ENCODE data around the gene USP3.

The USP3 gene

DNA sequence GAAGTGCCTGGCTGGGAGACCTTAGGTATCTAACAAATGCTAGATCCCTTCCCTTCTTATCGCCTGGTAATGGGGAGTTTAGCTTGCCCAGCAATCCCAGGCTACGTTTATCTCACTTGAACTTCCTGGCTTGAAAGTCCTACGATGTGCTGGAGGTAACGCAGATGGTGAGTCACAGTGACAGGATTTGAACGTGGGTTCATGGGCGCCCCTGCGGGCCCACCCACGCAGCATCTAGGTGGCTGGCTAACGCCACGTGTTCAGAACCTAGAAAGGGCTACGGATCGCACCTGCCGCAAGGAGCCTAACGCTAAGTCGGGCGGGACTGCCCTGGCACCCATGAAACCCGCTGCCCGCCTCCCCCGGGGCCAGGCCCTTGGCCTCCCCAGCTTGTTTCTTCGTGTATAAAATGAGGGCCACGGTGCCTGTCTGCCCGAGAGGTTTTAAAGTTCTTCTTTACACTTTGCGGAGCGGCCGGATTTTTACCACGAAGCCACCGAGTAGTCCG, 600 bp upstream of the USP3 start:
- Mint-ChIP-seq H3K4me3 (peak overlapping the region; percentile 92), H3K4me1 (peaks cover 76% of the 10 kb centered on the region), H3K9me3 (no peaks in the 10 kb centered on the region), H3K27me3 (no peaks in the 10 kb centered on the region), H3K27ac (ENCODE audit: low read depth) (peak overlapping the region; percentile 99), H3K36me3 (ENCODE audit: insufficient read depth) (peaks cover 24% of the 10 kb centered on the region)
- DNase-seq (ENCODE audit: low spot score in 2 of 2) (peak; percentile 69 to 85), ATAC-seq (replicated peaks; ENCODE audit: extremely low read depth, poor library complexity, severe bottlenecking) (peak; percentile 75)

DNA sequence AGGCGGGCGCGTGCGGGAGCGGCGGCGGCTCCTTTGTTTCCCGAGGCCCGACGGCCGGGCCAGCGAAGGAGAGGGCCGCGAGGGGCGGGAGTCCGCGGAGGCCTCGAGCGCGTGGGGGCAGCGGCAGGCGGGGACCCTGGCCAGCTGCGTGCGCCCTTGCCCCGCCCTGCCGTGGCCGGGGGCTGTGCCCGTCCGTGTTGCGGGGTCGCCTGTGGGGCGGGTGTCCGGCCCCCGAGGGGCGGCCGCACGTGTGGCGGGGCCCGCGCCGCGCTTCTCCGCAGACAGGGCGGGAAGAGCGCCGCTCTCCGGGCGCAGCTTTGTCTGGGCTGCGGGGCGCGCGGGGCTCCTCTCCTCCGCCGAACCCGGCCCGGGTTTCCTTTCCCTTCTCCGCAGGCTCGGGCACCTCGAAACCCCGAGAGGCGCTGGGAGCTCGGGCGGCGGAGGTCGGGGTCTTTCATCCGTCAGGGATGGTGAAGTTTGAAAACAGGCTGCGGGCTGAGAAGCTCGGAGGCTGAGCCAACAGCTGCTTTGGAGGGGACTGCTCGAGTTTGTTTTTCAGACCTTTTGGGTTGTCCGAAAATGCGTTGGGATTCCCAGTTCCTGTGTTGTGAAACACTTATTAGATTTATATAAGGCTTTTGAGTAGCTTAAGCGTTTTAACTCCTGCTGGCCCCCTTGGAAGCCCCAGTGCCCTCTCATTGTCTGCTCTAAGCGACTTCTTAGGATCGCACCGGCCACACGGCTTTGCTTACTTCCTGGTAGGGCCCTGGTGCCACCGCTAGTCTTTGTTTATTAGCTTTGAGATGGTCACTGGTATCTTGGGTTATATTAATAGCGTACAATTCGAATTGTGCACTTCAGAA, 817 bp downstream of the USP3 start:
- Mint-ChIP-seq H3K4me1 (peaks cover 83% of the 10 kb centered on the region), H3K9me3 (no peaks in the 10 kb centered on the region), H3K27ac (ENCODE audit: low read depth) (peak overlapping the region; percentile 99), H3K4me3 (peak overlapping the region; percentile 92), H3K36me3 (ENCODE audit: insufficient read depth) (peaks cover 22% of the 10 kb centered on the region), H3K27me3 (no peaks in the 10 kb centered on the region)
- DNase-seq (ENCODE audit: low spot score in 2 of 2), result peak in 1 of 2 donors; percentile 24
- peak; percentile 9 for ATAC-seq (replicated peaks; ENCODE audit: extremely low read depth, poor library complexity, severe bottlenecking)

DNA sequence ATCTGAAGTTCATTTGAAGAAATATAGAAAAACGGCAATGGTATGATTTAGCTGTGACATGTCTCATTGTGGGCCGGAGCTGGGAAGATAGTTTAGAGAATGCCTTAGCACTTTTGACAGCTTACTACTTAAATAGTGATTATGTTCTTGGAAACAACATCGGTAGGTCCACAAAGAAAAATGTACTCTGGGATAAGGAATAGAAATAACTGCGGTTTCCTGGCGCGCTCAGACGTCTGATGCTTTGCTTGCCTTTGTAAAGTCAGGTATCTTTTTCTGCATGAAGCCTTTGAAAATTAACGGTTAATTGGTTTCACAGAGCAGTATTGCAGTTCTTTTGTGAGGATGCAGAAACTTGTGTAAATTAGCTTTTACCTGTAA, 1.4 kb downstream of the USP3 start:
- peak overlapping the region; percentile 92 for H3K4me3 Mint-ChIP-seq
- peak overlapping the region; percentile 95 for H3K27ac Mint-ChIP-seq (ENCODE audit: low read depth)
- H3K4me1 Mint-ChIP-seq, result peaks cover 83% of the 10 kb centered on the region
- H3K9me3 Mint-ChIP-seq, result no peaks in the 10 kb centered on the region
- no peaks in the 10 kb centered on the region for H3K27me3 Mint-ChIP-seq
- no peak for DNase-seq (ENCODE audit: low spot score in 2 of 2)
- no peak for ATAC-seq (replicated peaks; ENCODE audit: extremely low read depth, poor library complexity, severe bottlenecking)
- H3K36me3 Mint-ChIP-seq (ENCODE audit: insufficient read depth), result peaks cover 23% of the 10 kb centered on the region

DNA sequence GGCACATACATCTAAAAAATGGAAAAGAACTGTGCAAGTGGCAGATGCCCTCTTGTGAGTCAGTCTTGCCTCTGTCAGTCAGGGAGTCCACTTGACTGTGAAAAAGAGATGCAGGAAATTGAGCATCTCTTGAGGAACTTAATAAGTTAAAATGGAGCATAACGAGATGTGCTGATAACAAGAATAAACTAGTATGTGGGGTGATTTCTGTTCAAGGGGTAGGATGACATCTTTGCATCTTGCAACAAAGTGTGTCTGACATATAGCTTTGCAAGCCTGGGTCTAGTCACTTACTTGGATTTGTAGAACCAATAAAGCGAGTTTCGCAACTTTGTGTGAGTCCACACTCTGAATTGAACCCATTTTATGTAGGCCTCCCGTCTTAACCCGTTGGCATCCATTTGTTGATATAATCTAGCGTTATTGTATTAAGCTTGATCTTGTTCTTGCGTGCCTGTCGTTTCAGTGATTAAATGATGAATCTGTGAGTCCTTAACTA, 2.2 kb downstream of the USP3 start:
- Mint-ChIP-seq H3K27me3 (no peaks in the 10 kb centered on the region), H3K9me3 (no peaks in the 10 kb centered on the region), H3K27ac (ENCODE audit: low read depth) (peak overlapping the region; percentile 95), H3K36me3 (ENCODE audit: insufficient read depth) (peaks cover 23% of the 10 kb centered on the region), H3K4me3 (peak overlapping the region; percentile 92), H3K4me1 (peaks cover 82% of the 10 kb centered on the region)
- no peak for ATAC-seq (replicated peaks; ENCODE audit: extremely low read depth, poor library complexity, severe bottlenecking)
- DNase-seq (ENCODE audit: low spot score in 2 of 2), result no peak

DNA sequence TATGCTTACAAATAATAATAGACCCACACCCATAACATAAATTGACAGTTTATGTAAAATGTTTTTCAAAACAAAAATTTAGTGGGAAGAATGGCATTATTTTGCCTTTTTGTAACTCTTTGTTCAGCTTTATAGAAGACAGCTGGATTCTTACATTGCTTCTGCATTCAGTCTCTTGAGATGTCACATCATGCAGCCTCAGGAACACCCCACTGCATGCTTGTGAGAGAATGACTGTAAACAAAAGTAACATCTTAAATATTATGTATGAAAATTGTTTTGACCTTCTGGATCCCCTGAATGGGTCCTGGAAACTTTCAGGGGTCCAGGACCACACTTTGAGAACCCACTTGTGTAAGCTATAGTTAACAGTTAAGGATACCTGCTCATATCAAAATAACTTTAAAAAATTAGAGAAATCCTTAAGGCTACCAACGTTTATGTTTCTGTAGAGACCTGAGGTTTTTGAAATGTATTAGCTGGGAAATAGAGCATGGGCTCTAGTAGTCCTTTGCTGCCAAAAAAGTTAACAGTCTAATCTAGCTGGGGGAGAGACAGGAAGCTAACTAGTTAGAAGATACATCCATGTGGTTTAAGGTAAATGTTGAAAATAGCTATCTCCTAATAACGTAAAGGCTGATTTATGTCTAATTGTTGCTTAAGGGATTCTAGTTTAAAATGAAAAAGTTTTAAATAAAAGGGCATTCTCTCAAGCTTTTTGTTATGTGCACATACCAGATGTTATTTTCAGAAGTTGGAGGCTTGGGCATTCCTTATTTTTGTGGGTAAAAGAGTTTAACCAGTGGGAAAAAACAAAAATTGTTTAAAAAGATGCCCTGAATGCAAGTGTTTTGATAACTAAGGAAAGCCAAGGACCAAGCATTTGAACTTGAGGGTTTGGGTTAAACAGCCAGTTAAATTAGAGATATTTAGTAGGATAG, 3.8 kb downstream of the USP3 start:
- peak overlapping the region; percentile 92 for H3K4me3 Mint-ChIP-seq
- H3K27me3 Mint-ChIP-seq, result no peaks in the 10 kb centered on the region
- peaks cover 24% of the 10 kb centered on the region for H3K36me3 Mint-ChIP-seq (ENCODE audit: insufficient read depth)
- peak overlapping the region; percentile 78 for H3K27ac Mint-ChIP-seq (ENCODE audit: low read depth)
- ATAC-seq (replicated peaks; ENCODE audit: extremely low read depth, poor library complexity, severe bottlenecking) (no peak), DNase-seq (ENCODE audit: low spot score in 2 of 2) (no peak)
- peaks cover 77% of the 10 kb centered on the region for H3K4me1 Mint-ChIP-seq
- no peaks in the 10 kb centered on the region for H3K9me3 Mint-ChIP-seq

DNA sequence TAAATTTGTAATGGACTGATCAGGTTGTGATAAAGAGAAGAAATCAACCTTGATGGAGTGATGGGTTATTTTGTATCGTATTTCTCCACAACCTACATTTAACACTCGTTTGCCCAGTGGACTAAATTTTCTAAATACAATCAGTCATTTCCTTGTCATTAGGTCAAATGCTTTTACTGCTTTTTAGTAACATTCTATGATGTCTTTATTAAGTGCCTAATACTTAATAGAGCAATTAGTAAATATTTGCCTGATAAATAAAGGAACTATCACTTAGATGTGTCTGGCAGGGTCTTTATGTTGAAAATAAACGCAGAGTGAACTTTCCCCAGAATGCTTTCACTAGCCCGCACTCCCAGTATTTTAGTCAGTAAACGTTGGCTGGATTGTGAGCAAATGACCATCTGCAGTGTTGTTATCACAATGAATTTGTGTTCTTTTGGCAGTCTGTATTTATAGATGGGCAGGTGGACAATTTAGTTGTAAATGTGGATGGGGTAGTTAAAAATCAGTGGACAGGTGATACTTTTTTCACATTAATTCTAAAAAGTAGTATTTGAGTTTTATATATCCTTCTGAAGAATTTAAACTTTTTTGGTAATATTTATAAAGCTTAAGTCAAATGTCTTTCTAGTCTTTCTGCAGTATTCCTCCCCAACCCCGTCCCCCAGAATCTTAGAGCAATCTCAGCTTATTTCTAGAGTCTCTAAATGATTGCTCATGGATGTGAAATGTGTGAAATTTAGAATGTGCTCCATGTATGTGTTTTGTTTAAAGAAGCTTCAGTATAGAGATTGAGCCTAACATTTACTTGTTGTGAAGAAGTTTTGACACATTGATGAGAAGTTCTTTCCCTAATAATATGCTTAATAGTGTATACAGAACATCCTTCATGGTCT, 4.9 kb downstream of the USP3 start:
- H3K4me1 Mint-ChIP-seq, result peaks cover 72% of the 10 kb centered on the region
- peak overlapping the region; percentile 57 for H3K4me3 Mint-ChIP-seq
- H3K27me3 Mint-ChIP-seq, result no peaks in the 10 kb centered on the region
- H3K36me3 Mint-ChIP-seq (ENCODE audit: insufficient read depth), result peaks cover 16% of the 10 kb centered on the region
- ATAC-seq (replicated peaks; ENCODE audit: extremely low read depth, poor library complexity, severe bottlenecking) (no peak), DNase-seq (ENCODE audit: low spot score in 2 of 2) (no peak)
- peak overlapping the region; percentile 42 for H3K27ac Mint-ChIP-seq (ENCODE audit: low read depth)
- H3K9me3 Mint-ChIP-seq, result no peaks in the 10 kb centered on the region

DNA sequence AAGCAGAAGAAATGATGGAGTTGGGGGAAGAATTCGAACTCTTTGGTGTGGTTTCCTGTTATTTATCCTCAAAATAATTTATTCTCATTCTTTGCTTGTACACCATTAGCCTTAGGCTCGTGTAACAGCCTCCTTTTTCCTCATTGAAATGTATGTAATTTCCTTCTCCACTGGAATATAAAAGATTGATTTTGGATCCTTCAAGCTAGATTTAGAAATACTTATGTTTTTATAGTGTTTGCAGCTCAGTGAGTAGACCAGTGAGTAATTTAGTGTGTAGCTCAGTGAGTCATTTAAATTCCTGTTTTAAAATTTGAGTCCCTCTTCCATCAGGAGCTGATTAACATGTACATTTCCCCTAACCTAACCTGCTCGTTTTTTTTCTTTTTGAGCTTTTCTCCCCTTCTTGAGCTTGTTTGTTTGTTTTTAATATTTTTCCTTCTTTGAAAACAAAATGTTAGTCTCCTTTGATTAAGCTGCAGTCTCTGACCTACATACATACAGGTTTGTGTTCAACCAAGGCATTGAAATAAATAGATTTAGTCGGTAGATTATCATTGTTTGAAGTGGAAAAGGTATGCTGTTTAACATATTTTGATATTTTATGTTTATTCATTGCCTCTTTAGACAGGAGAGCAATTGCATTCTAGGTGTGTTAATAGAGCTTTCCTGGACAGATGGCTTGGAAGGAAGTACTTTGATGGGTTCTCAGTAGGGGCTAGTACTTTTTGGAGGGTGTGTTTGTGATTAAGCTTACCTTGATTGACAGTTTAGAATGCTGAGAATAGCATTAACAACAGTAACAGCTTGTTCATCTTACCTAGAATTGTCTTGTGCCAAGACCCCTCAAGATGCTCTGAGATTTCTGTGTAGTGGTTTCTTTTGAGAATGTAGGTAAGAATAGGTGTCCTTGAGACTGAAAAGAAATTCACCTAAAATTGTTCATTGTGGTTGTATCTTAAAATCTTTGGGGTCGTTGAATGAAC, 5.9 kb downstream of the USP3 start:
- Mint-ChIP-seq H3K36me3 (ENCODE audit: insufficient read depth) (peaks cover 13% of the 10 kb centered on the region), H3K27me3 (no peaks in the 10 kb centered on the region), H3K27ac (ENCODE audit: low read depth) (peak overlapping the region; percentile 42), H3K4me3 (peak overlapping the region; percentile 57), H3K4me1 (peaks cover 80% of the 10 kb centered on the region), H3K9me3 (no peaks in the 10 kb centered on the region)
- no peak for ATAC-seq (replicated peaks; ENCODE audit: extremely low read depth, poor library complexity, severe bottlenecking)
- no peak for DNase-seq (ENCODE audit: low spot score in 2 of 2)

DNA sequence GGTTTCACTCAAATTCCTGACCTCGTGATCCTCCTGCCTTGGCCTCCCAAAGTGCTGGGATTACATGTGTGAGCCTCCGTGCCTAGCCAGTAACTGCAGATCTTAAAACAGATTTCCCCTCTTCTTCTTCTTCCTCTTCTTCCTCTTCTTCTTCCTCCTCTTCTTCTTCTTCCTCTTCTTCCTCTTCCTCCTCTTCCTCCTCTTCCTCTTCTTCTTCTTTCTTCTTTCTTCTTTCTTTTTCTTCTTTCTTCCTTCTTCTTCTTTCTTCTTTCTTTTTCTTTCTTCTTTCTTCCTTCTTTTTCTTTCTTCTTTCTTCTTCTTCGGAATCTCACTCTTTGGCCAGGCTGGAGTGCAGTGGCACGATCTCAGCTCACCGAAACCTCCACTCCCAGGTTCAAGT, 7.8 kb downstream of the USP3 start:
- H3K36me3 Mint-ChIP-seq (ENCODE audit: insufficient read depth), result peaks cover 7% of the 10 kb centered on the region
- peak overlapping the region; percentile 95 for H3K27ac Mint-ChIP-seq (ENCODE audit: low read depth)
- no peak for DNase-seq (ENCODE audit: low spot score in 2 of 2)
- no peaks in the 10 kb centered on the region for H3K27me3 Mint-ChIP-seq
- no peaks in the 10 kb centered on the region for H3K9me3 Mint-ChIP-seq
- peak overlapping the region; percentile 56 for H3K4me3 Mint-ChIP-seq
- no peak for ATAC-seq (replicated peaks; ENCODE audit: extremely low read depth, poor library complexity, severe bottlenecking)
- H3K4me1 Mint-ChIP-seq, result peaks cover 81% of the 10 kb centered on the region

DNA sequence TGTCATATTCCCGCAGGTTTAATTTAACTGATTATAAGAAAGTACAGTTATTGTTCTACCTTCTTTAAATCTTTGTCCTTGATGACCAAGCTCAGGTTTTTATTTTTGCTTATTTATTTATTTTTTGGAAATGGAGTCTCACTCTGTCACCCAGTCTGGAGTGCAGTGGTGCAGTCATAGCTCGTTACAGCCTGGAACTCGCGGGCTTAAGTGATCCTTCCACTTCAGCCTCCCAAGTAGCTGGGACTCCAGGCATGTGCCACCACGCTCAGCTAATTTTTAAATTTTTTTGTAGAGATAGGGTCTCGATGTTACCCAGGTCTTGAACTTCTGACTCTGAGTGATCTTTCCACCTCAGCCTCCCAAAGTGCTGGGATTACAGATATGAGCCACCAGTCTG, 8.9 kb downstream of the USP3 start:
- peaks cover 80% of the 10 kb centered on the region for H3K4me1 Mint-ChIP-seq
- H3K4me3 Mint-ChIP-seq, result no peak overlapping the region
- peak overlapping the region; percentile 16 for H3K27ac Mint-ChIP-seq (ENCODE audit: low read depth)

DNA sequence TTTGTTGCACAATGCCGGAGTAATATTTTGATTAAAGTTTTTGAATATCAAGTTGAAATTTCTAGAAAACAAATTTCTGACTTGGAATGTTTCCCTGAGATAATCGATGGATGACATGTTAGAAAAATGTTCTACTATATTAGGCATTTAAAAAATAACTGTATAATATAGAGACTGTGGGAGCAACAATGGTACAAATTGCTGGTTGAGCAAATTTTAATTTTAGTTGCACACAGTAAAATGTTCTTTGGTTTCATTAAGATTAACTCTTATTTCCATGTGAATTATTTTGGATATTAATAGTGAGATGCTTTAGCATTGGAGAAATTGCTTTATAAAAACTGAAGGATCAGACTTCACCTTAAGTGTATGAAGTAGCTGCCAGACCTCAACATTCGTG, 9.3 kb downstream of the USP3 start:
- Mint-ChIP-seq H3K4me1 (peaks cover 79% of the 10 kb centered on the region), H3K27ac (ENCODE audit: low read depth) (no peak overlapping the region), H3K27me3 (no peaks in the 10 kb centered on the region), H3K4me3 (no peak overlapping the region), H3K36me3 (ENCODE audit: insufficient read depth) (peaks cover 7% of the 10 kb centered on the region), H3K9me3 (no peaks in the 10 kb centered on the region)
- ATAC-seq (replicated peaks; ENCODE audit: extremely low read depth, poor library complexity, severe bottlenecking) (no peak), DNase-seq (ENCODE audit: low spot score in 2 of 2) (no peak)

More for the DNA sequence above, 8.9 kb downstream of the USP3 start:
- DNase-seq (ENCODE audit: low spot score in 2 of 2), result no peak
- Mint-ChIP-seq H3K9me3 (no peaks in the 10 kb centered on the region), H3K27me3 (no peaks in the 10 kb centered on the region), H3K36me3 (ENCODE audit: insufficient read depth) (peaks cover 7% of the 10 kb centered on the region)
- ATAC-seq (replicated peaks; ENCODE audit: extremely low read depth, poor library complexity, severe bottlenecking), result no peak

DNA sequence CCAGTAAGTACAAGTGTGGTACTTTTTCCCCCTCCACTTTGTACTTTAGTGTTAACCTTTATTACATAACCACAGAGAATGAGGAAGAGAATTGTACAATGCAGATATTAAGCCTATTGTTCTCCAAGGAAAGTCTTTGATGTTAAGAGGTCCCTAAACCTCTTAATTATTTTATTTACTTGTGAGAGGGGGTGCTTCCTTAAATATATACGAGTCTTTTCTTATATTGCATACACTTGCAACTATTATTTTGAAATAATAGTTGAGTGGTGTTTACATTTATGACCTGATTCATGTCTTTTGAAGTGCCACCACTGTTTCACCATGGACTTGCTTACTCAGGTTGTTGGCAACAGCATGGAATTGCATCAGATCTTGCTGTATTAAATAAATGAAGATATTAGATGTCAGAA, 10.1 kb downstream of the USP3 start:
- Mint-ChIP-seq H3K4me1 (peaks cover 79% of the 10 kb centered on the region), H3K4me3 (peak overlapping the region; percentile 39), H3K9me3 (no peaks in the 10 kb centered on the region), H3K27me3 (no peaks in the 10 kb centered on the region), H3K27ac (ENCODE audit: low read depth) (peak overlapping the region; percentile 14), H3K36me3 (ENCODE audit: insufficient read depth) (peaks cover 9% of the 10 kb centered on the region)
- ATAC-seq (replicated peaks; ENCODE audit: extremely low read depth, poor library complexity, severe bottlenecking) (no peak), DNase-seq (ENCODE audit: low spot score in 2 of 2) (no peak)

Measured in central memory CD8-positive, alpha-beta T cell (primary cell).